ENCODE results near the gene SLC49A4. TPM values are rescaled to one million over a fixed set of nuclear protein-coding genes. Genes with fewer than 3 reads are reported as not detected.

SLC49A4 gene
- total RNA-seq, 1 donor from 2014 or later, result 18.0 TPM

DNA sequence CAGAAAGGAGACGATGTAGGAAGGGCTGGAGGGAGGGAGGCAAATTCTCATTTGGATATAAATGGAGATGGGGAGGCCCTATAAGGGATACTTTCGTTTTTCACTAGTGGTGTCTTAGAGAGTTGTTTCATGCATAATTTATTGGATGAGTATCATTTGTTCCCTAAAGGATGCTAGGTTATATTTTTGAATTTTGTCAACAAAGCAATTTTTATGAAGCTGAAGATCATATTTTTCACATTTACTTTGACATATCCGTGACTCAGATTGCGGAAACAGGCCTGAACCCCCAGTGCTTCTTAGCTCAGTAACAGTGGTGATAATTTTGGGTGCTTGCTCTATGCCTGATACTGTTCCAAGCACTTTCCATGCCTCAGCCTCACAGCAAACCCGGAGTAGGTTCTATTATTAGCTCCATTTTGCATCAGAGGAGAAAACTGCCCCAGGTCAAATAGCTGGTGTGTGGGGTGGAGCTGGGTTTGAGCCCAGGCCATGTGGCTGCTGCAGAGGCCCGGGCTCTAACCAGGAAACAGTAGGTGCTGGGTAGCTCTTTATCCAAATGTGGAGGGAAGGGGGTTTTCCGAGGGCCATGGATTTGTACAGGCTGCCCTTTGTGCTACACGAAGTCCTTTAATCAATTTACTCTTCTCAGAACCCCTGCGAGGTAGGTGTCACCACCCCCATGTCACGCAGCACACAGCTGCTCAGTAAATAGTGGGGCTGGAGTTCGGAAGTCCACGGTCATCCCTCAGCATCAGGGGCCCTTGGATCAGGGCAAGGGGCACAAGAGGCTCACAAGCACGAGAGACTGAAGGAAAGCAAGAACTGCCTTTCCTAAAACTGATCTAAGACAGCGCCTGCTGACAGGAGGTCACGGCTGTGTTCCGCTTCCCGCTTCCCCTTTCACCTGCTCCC is 99.1 kb downstream of the SLC49A4 start:
- Histone ChIP-seq H3K9me3 (ENCODE audit: insufficient read depth, low read depth, low read length) (no peaks in the 10 kb centered on the region), H4K20me1 (ENCODE audit: insufficient read depth, low read length) (no peaks in the 10 kb centered on the region), H3K36me3 (ENCODE audit: insufficient read depth, low read length) (no peaks in the 10 kb centered on the region), H3K9ac (ENCODE audit: low read length) (no peak overlapping the region), H3K4me3 (ENCODE audit: insufficient read depth, low read depth, low read length) (no peak overlapping the region), H3K4me2 (ENCODE audit: low read length) (no peak overlapping the region), H3K4me1 (ENCODE audit: insufficient read depth, low read length) (no peaks in the 10 kb centered on the region), H3K79me2 (ENCODE audit: insufficient read depth, low read length) (no peaks in the 10 kb centered on the region), H2AFZ (ENCODE audit: low read depth, low read length) (no peak overlapping the region), H3K27me3 (ENCODE audit: insufficient read depth, low read length) (peaks cover 12% of the 10 kb centered on the region), H3K27ac (ENCODE audit: low read depth, low read length) (no peak overlapping the region)
- Mint-ChIP-seq H3K9me3 (ENCODE audit: unreplicated experiment) (no peaks in the 10 kb centered on the region), H3K27me3 (ENCODE audit: low read depth, unreplicated experiment) (peaks cover 10% of the 10 kb centered on the region), H3K4me3 (ENCODE audit: unreplicated experiment) (no peak overlapping the region), H3K4me1 (ENCODE audit: low read depth, unreplicated experiment) (peaks cover 23% of the 10 kb centered on the region), H3K27ac (ENCODE audit: unreplicated experiment) (no peak overlapping the region), H3K36me3 (ENCODE audit: low read depth, unreplicated experiment) (no peaks in the 10 kb centered on the region)
- TF ChIP-seq, protein P1, sequence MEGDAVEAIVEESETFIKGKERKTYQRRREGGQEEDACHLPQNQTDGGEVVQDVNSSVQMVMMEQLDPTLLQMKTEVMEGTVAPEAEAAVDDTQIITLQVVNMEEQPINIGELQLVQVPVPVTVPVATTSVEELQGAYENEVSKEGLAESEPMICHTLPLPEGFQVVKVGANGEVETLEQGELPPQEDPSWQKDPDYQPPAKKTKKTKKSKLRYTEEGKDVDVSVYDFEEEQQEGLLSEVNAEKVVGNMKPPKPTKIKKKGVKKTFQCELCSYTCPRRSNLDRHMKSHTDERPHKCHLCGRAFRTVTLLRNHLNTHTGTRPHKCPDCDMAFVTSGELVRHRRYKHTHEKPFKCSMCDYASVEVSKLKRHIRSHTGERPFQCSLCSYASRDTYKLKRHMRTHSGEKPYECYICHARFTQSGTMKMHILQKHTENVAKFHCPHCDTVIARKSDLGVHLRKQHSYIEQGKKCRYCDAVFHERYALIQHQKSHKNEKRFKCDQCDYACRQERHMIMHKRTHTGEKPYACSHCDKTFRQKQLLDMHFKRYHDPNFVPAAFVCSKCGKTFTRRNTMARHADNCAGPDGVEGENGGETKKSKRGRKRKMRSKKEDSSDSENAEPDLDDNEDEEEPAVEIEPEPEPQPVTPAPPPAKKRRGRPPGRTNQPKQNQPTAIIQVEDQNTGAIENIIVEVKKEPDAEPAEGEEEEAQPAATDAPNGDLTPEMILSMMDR (IDR thresholded peaks at IDR 0.05; ENCODE audit: insufficient read depth, low read depth, low read length), result no peak
- TF ChIP-seq EZH2 (IDR thresholded peaks at IDR 0.05; ENCODE audit: insufficient read depth, low read length), result no peak
- FAIRE-seq, result no peak
- DNase-seq (ENCODE audit: low read depth), result no peak

DNA sequence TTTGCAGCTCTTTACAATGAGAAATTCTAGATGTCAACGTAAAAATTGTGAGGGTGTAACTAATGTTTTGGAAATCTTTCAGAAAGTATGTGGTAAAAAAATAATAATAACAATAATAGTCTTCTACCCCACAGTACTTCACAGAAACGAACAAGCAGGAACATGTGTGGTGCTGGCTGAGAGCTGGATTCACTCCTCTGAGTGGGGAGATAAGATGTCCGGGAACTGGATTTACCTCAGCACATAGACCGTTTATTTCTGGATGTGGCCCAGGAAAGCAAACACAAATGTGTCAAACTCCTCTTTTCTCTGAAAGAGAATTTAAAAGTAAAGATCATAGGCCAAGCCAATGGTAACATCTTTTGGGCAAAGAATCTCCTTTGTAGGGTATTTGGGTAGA is 103.4 kb downstream of the SLC49A4 start:
- Histone ChIP-seq H3K9ac (ENCODE audit: low read length) (no peak overlapping the region), H3K4me2 (ENCODE audit: low read length) (no peak overlapping the region), H3K79me2 (ENCODE audit: insufficient read depth, low read length) (no peaks in the 10 kb centered on the region), H3K4me3 (ENCODE audit: insufficient read depth, low read depth, low read length) (no peak overlapping the region), H3K9me3 (ENCODE audit: insufficient read depth, low read depth, low read length) (no peaks in the 10 kb centered on the region), H2AFZ (ENCODE audit: low read depth, low read length) (no peak overlapping the region), H3K36me3 (ENCODE audit: insufficient read depth, low read length) (no peaks in the 10 kb centered on the region), H3K27ac (ENCODE audit: low read depth, low read length) (no peak overlapping the region), H4K20me1 (ENCODE audit: insufficient read depth, low read length) (no peaks in the 10 kb centered on the region), H3K4me1 (ENCODE audit: insufficient read depth, low read length) (no peaks in the 10 kb centered on the region), H3K27me3 (ENCODE audit: insufficient read depth, low read length) (peaks cover 13% of the 10 kb centered on the region)
- DNase-seq (ENCODE audit: low read depth) (no peak), FAIRE-seq (no peak)
- H3K4me1 Mint-ChIP-seq (ENCODE audit: low read depth, unreplicated experiment), result peaks cover 7% of the 10 kb centered on the region
- peaks cover 13% of the 10 kb centered on the region for H3K27me3 Mint-ChIP-seq (ENCODE audit: low read depth, unreplicated experiment)
- H3K4me3 Mint-ChIP-seq (ENCODE audit: unreplicated experiment), result no peak overlapping the region
- H3K27ac Mint-ChIP-seq (ENCODE audit: unreplicated experiment), result no peak overlapping the region
- H3K9me3 Mint-ChIP-seq (ENCODE audit: unreplicated experiment), result no peaks in the 10 kb centered on the region
- H3K36me3 Mint-ChIP-seq (ENCODE audit: low read depth, unreplicated experiment), result no peaks in the 10 kb centered on the region
- TF ChIP-seq, protein P1 (IDR thresholded peaks at IDR 0.05; ENCODE audit: insufficient read depth, low read depth, low read length), result no peak
- TF ChIP-seq EZH2 (IDR thresholded peaks at IDR 0.05; ENCODE audit: insufficient read depth, low read length), result no peak

DNA sequence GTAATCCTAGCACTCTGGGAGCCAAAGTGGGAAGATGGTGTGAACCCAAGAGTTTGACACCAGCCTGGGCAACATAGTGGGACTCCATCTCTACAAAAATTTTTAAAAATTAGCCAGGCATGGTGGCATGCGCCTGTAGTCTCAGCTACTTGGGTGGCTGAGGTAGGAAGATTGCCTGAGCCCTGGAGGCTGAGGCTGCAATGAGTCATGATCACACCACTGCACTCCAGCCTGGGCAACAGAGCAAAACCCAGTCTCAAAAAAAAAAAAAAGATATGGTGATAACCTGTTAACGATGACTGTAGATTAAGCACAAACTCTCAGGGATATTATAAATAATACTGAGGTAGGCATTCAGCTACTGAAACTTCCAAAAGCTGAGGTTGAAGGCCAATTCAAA is 107.5 kb downstream of the SLC49A4 start:
- Mint-ChIP-seq H3K27me3 (ENCODE audit: low read depth, unreplicated experiment) (peaks cover 9% of the 10 kb centered on the region), H3K9me3 (ENCODE audit: unreplicated experiment) (no peaks in the 10 kb centered on the region), H3K4me1 (ENCODE audit: low read depth, unreplicated experiment) (no peaks in the 10 kb centered on the region), H3K4me3 (ENCODE audit: unreplicated experiment) (no peak overlapping the region), H3K27ac (ENCODE audit: unreplicated experiment) (no peak overlapping the region), H3K36me3 (ENCODE audit: low read depth, unreplicated experiment) (no peaks in the 10 kb centered on the region)
- Histone ChIP-seq H2AFZ (ENCODE audit: low read depth, low read length) (no peak overlapping the region), H3K27ac (ENCODE audit: low read depth, low read length) (no peak overlapping the region), H3K4me1 (ENCODE audit: insufficient read depth, low read length) (no peaks in the 10 kb centered on the region), H3K36me3 (ENCODE audit: insufficient read depth, low read length) (no peaks in the 10 kb centered on the region), H3K4me2 (ENCODE audit: low read length) (no peak overlapping the region), H3K4me3 (ENCODE audit: insufficient read depth, low read depth, low read length) (no peak overlapping the region), H4K20me1 (ENCODE audit: insufficient read depth, low read length) (no peaks in the 10 kb centered on the region), H3K9ac (ENCODE audit: low read length) (no peak overlapping the region), H3K9me3 (ENCODE audit: insufficient read depth, low read depth, low read length) (peaks cover 2% of the 10 kb centered on the region), H3K79me2 (ENCODE audit: insufficient read depth, low read length) (no peaks in the 10 kb centered on the region), H3K27me3 (ENCODE audit: insufficient read depth, low read length) (peaks cover 11% of the 10 kb centered on the region)
- no peak for DNase-seq (ENCODE audit: low read depth)
- TF ChIP-seq EZH2 (IDR thresholded peaks at IDR 0.05; ENCODE audit: insufficient read depth, low read length), result no peak
- TF ChIP-seq, protein P1 (IDR thresholded peaks at IDR 0.05; ENCODE audit: insufficient read depth, low read depth, low read length), result no peak
- FAIRE-seq, result no peak
